ENCODE measurements around the gene PTGDR2.

PTGDR2 gene

GRCh38 chr11:60854847-60855725 lies 664 bp downstream of the PTGDR2 start:
- no peaks in the 10 kb centered on the region for H3K9me3 ChIP-seq (ENCODE audit: control insufficient read depth in 2 of 2, low read length in 2 of 2)
- H3K4me1 ChIP-seq (ENCODE audit: control insufficient read depth, insufficient read depth, low read length) = peaks cover 8% of the 10 kb centered on the region
- peaks cover 2 to 4% of the 10 kb centered on the region in 2 donors for H3K27me3 ChIP-seq (ENCODE audit: control insufficient read depth in 1 of 2, insufficient read depth in 2 of 2, low read length in 2 of 2)
- peaks cover 8 to 17% of the 10 kb centered on the region in 2 donors for H3K36me3 ChIP-seq (ENCODE audit: control insufficient read depth in 2 of 2, insufficient read depth in 2 of 2, low read length in 2 of 2)
- H3K4me3 ChIP-seq (ENCODE audit: low read length in 2 of 2) = no peak overlapping the region
- no peak overlapping the region for H3K27ac ChIP-seq (ENCODE audit: low read length)
- no peak overlapping the region for H3K9ac ChIP-seq (ENCODE audit: low read length in 2 of 2)

- Histone ChIP-seq H3K4me3 (ENCODE audit: low read length in 2 of 2) (no peak overlapping the region), H3K27ac (ENCODE audit: low read length) (no peak overlapping the region), H3K9me3 (ENCODE audit: control insufficient read depth in 2 of 2, low read length in 2 of 2) (no peaks in the 10 kb centered on the region), H3K9ac (ENCODE audit: low read length in 2 of 2) (no peak overlapping the region), H3K4me1 (ENCODE audit: control insufficient read depth, insufficient read depth, low read length) (peaks cover 8% of the 10 kb centered on the region), H3K27me3 (ENCODE audit: control insufficient read depth in 1 of 2, insufficient read depth in 2 of 2, low read length in 2 of 2) (peaks cover 2 to 4% of the 10 kb centered on the region in 2 donors), H3K36me3 (ENCODE audit: control insufficient read depth in 2 of 2, insufficient read depth in 2 of 2, low read length in 2 of 2) (peaks cover 8 to 24% of the 10 kb centered on the region in 2 donors)
These were observed 1.5 kb downstream of the PTGDR2 start for GRCh38 chr11:60854140-60854846.

- no peak overlapping the region for H3K9ac ChIP-seq (ENCODE audit: low read length in 2 of 2)
- peaks cover 8 to 32% of the 10 kb centered on the region in 2 donors for H3K36me3 ChIP-seq (ENCODE audit: control insufficient read depth in 2 of 2, insufficient read depth in 2 of 2, low read length in 2 of 2)
- peaks cover 8% of the 10 kb centered on the region for H3K4me1 ChIP-seq (ENCODE audit: control insufficient read depth, insufficient read depth, low read length)
- H3K9me3 ChIP-seq (ENCODE audit: control insufficient read depth in 2 of 2, low read length in 2 of 2) = no peaks in the 10 kb centered on the region
- no peak overlapping the region for H3K4me3 ChIP-seq (ENCODE audit: low read length in 2 of 2)
- peaks cover 2 to 4% of the 10 kb centered on the region in 2 donors for H3K27me3 ChIP-seq (ENCODE audit: control insufficient read depth in 1 of 2, insufficient read depth in 2 of 2, low read length in 2 of 2)
- H3K27ac ChIP-seq (ENCODE audit: low read length) = no peak overlapping the region
These were observed 2.5 kb downstream of the PTGDR2 start for GRCh38 chr11:60852982-60853950.

GRCh38 chr11:60852117-60852981 lies 3.4 kb downstream of the PTGDR2 start:
- peaks cover 8 to 38% of the 10 kb centered on the region in 2 donors for H3K36me3 ChIP-seq (ENCODE audit: control insufficient read depth in 2 of 2, insufficient read depth in 2 of 2, low read length in 2 of 2)
- H3K9me3 ChIP-seq (ENCODE audit: control insufficient read depth in 2 of 2, low read length in 2 of 2) = no peaks in the 10 kb centered on the region
- no peak overlapping the region for H3K27ac ChIP-seq (ENCODE audit: low read length)
- peaks cover 2 to 4% of the 10 kb centered on the region in 2 donors for H3K27me3 ChIP-seq (ENCODE audit: control insufficient read depth in 1 of 2, insufficient read depth in 2 of 2, low read length in 2 of 2)
- no peak overlapping the region for H3K9ac ChIP-seq (ENCODE audit: low read length in 2 of 2)
- H3K4me1 ChIP-seq (ENCODE audit: control insufficient read depth, insufficient read depth, low read length) = peaks cover 8% of the 10 kb centered on the region
- H3K4me3 ChIP-seq (ENCODE audit: low read length in 2 of 2) = no peak overlapping the region

GRCh38 chr11:60851327-60852104 lies 4.2 kb downstream of the PTGDR2 start:
- peaks cover 8 to 38% of the 10 kb centered on the region in 2 donors for H3K36me3 ChIP-seq (ENCODE audit: control insufficient read depth in 2 of 2, insufficient read depth in 2 of 2, low read length in 2 of 2)

GRCh38 chr11:60849641-60850520 lies 5.9 kb downstream of the PTGDR2 start:
- peaks cover 8 to 38% of the 10 kb centered on the region in 2 donors for H3K36me3 ChIP-seq (ENCODE audit: control insufficient read depth in 2 of 2, insufficient read depth in 2 of 2, low read length in 2 of 2)
- no peaks in the 10 kb centered on the region for H3K9me3 ChIP-seq (ENCODE audit: control insufficient read depth in 2 of 2, low read length in 2 of 2)
- H3K4me1 ChIP-seq (ENCODE audit: control insufficient read depth, insufficient read depth, low read length) = peaks cover 5% of the 10 kb centered on the region
- no peak overlapping the region for H3K9ac ChIP-seq (ENCODE audit: low read length in 2 of 2)
- no peak overlapping the region for H3K4me3 ChIP-seq (ENCODE audit: low read length in 2 of 2)
- no peak overlapping the region for H3K27ac ChIP-seq (ENCODE audit: low read length)
- peaks cover 0 to 2% of the 10 kb centered on the region in 2 donors for H3K27me3 ChIP-seq (ENCODE audit: control insufficient read depth in 1 of 2, insufficient read depth in 2 of 2, low read length in 2 of 2)

More at GRCh38 chr11:60851327-60852104, 4.2 kb downstream of the PTGDR2 start:
- Histone ChIP-seq H3K27ac (ENCODE audit: low read length) (no peak overlapping the region), H3K9ac (ENCODE audit: low read length in 2 of 2) (no peak overlapping the region), H3K9me3 (ENCODE audit: control insufficient read depth in 2 of 2, low read length in 2 of 2) (no peaks in the 10 kb centered on the region), H3K4me1 (ENCODE audit: control insufficient read depth, insufficient read depth, low read length) (peaks cover 8% of the 10 kb centered on the region), H3K27me3 (ENCODE audit: control insufficient read depth in 1 of 2, insufficient read depth in 2 of 2, low read length in 2 of 2) (peaks cover 2% of the 10 kb centered on the region in 2 donors), H3K4me3 (ENCODE audit: low read length in 2 of 2) (no peak overlapping the region)

- no peak overlapping the region for H3K9ac ChIP-seq (ENCODE audit: low read length in 2 of 2)
- peaks cover 8 to 38% of the 10 kb centered on the region in 2 donors for H3K36me3 ChIP-seq (ENCODE audit: control insufficient read depth in 2 of 2, insufficient read depth in 2 of 2, low read length in 2 of 2)
- peaks cover 13% of the 10 kb centered on the region for H3K4me1 ChIP-seq (ENCODE audit: control insufficient read depth, insufficient read depth, low read length)
- H3K27me3 ChIP-seq (ENCODE audit: control insufficient read depth in 1 of 2, insufficient read depth in 2 of 2, low read length in 2 of 2) = no peaks in the 10 kb centered on the region
- no peak overlapping the region for H3K4me3 ChIP-seq (ENCODE audit: low read length in 2 of 2)
- no peak overlapping the region for H3K27ac ChIP-seq (ENCODE audit: low read length)
- H3K9me3 ChIP-seq (ENCODE audit: control insufficient read depth in 2 of 2, low read length in 2 of 2) = no peaks in the 10 kb centered on the region
These were observed 7.0 kb downstream of the PTGDR2 start for GRCh38 chr11:60848714-60849151.

GRCh38 chr11:60847896-60848295 lies 7.9 kb downstream of the PTGDR2 start:
- Histone ChIP-seq H3K27me3 (ENCODE audit: control insufficient read depth in 1 of 2, insufficient read depth in 2 of 2, low read length in 2 of 2) (no peaks in the 10 kb centered on the region), H3K36me3 (ENCODE audit: control insufficient read depth in 2 of 2, insufficient read depth in 2 of 2, low read length in 2 of 2) (peaks cover 8 to 38% of the 10 kb centered on the region in 2 donors), H3K27ac (ENCODE audit: low read length) (no peak overlapping the region), H3K9me3 (ENCODE audit: control insufficient read depth in 2 of 2, low read length in 2 of 2) (no peaks in the 10 kb centered on the region), H3K4me3 (ENCODE audit: low read length in 2 of 2) (no peak overlapping the region), H3K9ac (ENCODE audit: low read length in 2 of 2) (no peak overlapping the region), H3K4me1 (ENCODE audit: control insufficient read depth, insufficient read depth, low read length) (peaks cover 19% of the 10 kb centered on the region)
